ENCODE data around the gene KRT1.

KRT1 gene

GRCh38 chr12:52682938-52683574, 2.8 kb upstream of the KRT1 start:
- peaks cover 52% of the 10 kb centered on the region for H3K27me3 Mint-ChIP-seq
- peaks cover 23% of the 10 kb centered on the region for H3K4me1 Mint-ChIP-seq
- CTCF ChIA-PET = no interaction called here
- no peaks in the 10 kb centered on the region for H3K9me3 Mint-ChIP-seq
- H3K27ac Mint-ChIP-seq = no peak overlapping the region
- H3K4me3 Mint-ChIP-seq = no peak overlapping the region
- no peaks in the 10 kb centered on the region for H3K36me3 Mint-ChIP-seq
- DNase-seq = no peak

DNA sequence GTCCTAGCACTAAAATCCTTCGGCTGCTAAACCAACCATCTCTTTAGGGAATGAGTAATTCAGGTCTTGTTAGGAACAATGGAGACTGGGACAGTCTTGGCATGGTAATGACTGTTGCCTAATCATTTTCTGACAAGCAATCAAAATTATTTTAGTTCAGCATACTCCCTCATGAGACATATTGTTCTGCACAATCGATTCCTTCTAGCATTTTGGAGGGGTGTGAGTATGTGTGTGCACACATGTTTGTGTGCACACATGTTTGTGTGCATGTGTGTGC, 2.1 kb upstream of the KRT1 start:
- peaks cover 49% of the 10 kb centered on the region for H3K27me3 Mint-ChIP-seq
- CTCF ChIA-PET = no interaction called here
- H3K27ac Mint-ChIP-seq = no peak overlapping the region
- no peak for DNase-seq
- no peaks in the 10 kb centered on the region for H3K9me3 Mint-ChIP-seq
- peaks cover 23% of the 10 kb centered on the region for H3K4me1 Mint-ChIP-seq
- H3K4me3 Mint-ChIP-seq = no peak overlapping the region
- H3K36me3 Mint-ChIP-seq = no peaks in the 10 kb centered on the region

DNA sequence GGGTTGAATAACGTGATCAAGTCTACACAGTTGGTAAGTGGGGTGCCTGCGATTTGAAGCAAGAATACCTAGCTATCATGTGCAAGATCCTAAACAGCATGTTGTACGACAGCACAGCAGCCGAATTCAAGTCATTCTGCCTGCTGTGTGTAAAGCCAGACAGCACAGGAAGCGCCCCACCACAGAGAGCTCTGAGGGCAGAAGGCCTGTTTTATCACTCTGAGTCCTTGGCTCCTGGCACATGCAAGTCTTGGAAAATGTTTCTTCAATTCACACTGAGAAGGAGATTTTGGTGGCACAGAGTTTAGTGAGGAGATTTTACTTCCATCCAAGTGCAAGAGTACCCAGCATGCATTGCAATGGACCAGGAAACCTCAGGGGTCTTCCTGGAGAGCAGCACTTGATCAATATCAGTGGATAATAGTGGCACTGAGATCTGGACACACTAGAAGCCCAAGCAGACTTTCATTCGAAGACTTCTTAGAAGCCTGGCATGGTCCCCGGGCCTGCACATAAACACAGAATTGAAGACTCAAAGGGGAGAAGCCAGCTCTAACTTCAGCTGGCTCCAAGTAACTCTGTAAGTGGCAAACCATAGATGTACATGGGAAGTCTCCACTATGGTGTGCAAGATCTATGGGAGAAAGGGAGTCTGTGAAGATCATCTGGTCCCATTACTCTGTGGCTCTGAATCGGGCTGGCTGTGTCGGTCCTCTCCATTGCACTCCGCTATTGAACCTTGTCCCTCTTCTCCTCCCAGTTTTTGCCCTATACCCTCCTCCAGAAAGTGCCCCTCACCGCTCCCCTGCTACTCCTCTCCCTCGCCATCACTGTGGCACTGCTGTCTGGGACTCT, 1.5 kb upstream of the KRT1 start:
- Mint-ChIP-seq H3K36me3 (no peaks in the 10 kb centered on the region), H3K4me1 (peaks cover 23% of the 10 kb centered on the region), H3K9me3 (no peaks in the 10 kb centered on the region), H3K4me3 (no peak overlapping the region), H3K27ac (no peak overlapping the region), H3K27me3 (peaks cover 46% of the 10 kb centered on the region)
- CTCF ChIA-PET = interaction anchor here (1.1 kb wide), 2 partner anchors 100 to 198 kb away, joined by 3 read pairs; no protein-coding TSS in a partner anchor
- DNase-seq = peak; percentile 67

- Mint-ChIP-seq H3K4me3 (no peak overlapping the region), H3K27ac (no peak overlapping the region), H3K36me3 (no peaks in the 10 kb centered on the region), H3K27me3 (peaks cover 40% of the 10 kb centered on the region), H3K4me1 (peaks cover 23% of the 10 kb centered on the region), H3K9me3 (no peaks in the 10 kb centered on the region)
- DNase-seq = no peak
- CTCF ChIA-PET = interaction anchor here (0.9 to 1.2 kb wide), 2 partner anchors 92 to 188 kb away, joined by 3 to 4 read pairs; no protein-coding TSS in a partner anchor
Measured at GRCh38 chr12:52679875-52680274, 332 bp downstream of the KRT1 start.

GRCh38 chr12:52677671-52678070, 2.5 kb downstream of the KRT1 start:
- H3K9me3 Mint-ChIP-seq = no peaks in the 10 kb centered on the region
- no peak overlapping the region for H3K4me3 Mint-ChIP-seq
- no peaks in the 10 kb centered on the region for H3K36me3 Mint-ChIP-seq
- H3K27ac Mint-ChIP-seq = no peak overlapping the region
- CTCF ChIA-PET = no interaction called here
- peaks cover 23% of the 10 kb centered on the region for H3K4me1 Mint-ChIP-seq
- peaks cover 33% of the 10 kb centered on the region for H3K27me3 Mint-ChIP-seq
- no peak for DNase-seq

DNA sequence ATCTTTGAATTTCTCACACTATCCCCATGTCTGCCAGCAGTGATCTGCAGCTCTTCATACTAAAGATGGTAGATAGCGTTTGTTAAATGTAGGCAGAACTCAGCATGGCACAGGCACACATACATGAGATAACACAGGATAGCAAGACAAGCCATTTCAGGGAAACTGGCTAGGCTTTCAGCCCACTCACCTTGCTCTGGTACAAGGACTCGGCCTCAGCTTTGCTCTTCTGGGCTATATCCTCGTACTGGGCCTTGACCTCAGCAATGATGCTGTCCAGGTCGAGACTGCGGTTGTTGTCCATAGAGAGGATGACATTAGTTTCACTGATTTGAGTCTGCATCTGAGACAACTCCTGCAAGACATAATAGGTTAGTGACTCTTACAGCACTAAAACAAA, 3.1 kb downstream of the KRT1 start:
- DNase-seq = no peak
- CTCF ChIA-PET = no interaction called here
- H3K27me3 Mint-ChIP-seq = peaks cover 33% of the 10 kb centered on the region
- H3K9me3 Mint-ChIP-seq = no peaks in the 10 kb centered on the region
- H3K36me3 Mint-ChIP-seq = no peaks in the 10 kb centered on the region
- H3K27ac Mint-ChIP-seq = no peak overlapping the region
- no peak overlapping the region for H3K4me3 Mint-ChIP-seq
- H3K4me1 Mint-ChIP-seq = peaks cover 18% of the 10 kb centered on the region

- Mint-ChIP-seq H3K4me3 (no peak overlapping the region), H3K27me3 (peaks cover 33% of the 10 kb centered on the region), H3K27ac (no peak overlapping the region), H3K4me1 (peaks cover 9% of the 10 kb centered on the region), H3K9me3 (no peaks in the 10 kb centered on the region), H3K36me3 (no peaks in the 10 kb centered on the region)
- DNase-seq = no peak
- CTCF ChIA-PET = no interaction called here
Measured at GRCh38 chr12:52676163-52676562, 4.0 kb downstream of the KRT1 start.

DNA sequence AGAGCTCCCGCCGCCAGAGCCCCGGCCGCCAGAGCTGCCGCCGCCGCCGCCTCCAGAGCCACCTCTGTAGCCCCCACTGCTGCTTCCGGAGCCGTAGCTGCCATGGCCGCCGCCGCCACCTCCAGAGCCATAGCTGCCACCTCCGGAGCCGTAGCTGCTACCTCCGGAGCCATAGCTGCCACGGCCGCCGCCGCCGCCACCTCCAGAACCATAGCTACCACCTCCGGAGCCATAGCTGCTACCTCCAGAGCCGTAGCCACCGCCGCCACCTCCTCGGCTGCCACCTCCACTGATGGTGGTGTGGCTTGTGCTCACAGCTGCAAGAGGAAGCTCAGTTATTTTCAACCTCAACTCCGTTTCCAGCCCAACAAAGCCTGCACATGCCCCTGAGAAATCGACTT, 4.9 kb downstream of the KRT1 start:
- no peaks in the 10 kb centered on the region for H3K9me3 Mint-ChIP-seq
- no peak for DNase-seq
- CTCF ChIA-PET = interaction anchor here (0.5 kb wide), 1 partner anchor 154 kb away, joined by 3 read pairs; no protein-coding TSS in a partner anchor
- H3K27me3 Mint-ChIP-seq = peaks cover 27% of the 10 kb centered on the region
- peaks cover 2% of the 10 kb centered on the region for H3K4me1 Mint-ChIP-seq
- H3K4me3 Mint-ChIP-seq = no peak overlapping the region
- H3K36me3 Mint-ChIP-seq = no peaks in the 10 kb centered on the region
- no peak overlapping the region for H3K27ac Mint-ChIP-seq

- CTCF ChIA-PET = no interaction called here
- H3K4me3 Mint-ChIP-seq = no peak overlapping the region
Measured at GRCh38 chr12:52674433-52674775, 5.8 kb downstream of the KRT1 start.

GRCh38 chr12:52673713-52674432, 6.3 kb downstream of the KRT1 start:
- Mint-ChIP-seq H3K27me3 (peaks cover 24% of the 10 kb centered on the region), H3K4me3 (no peak overlapping the region), H3K27ac (no peak overlapping the region), H3K9me3 (no peaks in the 10 kb centered on the region), H3K36me3 (no peaks in the 10 kb centered on the region), H3K4me1 (no peaks in the 10 kb centered on the region)
- CTCF ChIA-PET = interaction anchor here (1.3 kb wide), 1 partner anchor 90 kb away, joined by 3 read pairs; no protein-coding TSS in a partner anchor
- DNase-seq = no peak

More at GRCh38 chr12:52674433-52674775, 5.8 kb downstream of the KRT1 start:
- no peak for DNase-seq
- Mint-ChIP-seq H3K4me1 (no peaks in the 10 kb centered on the region), H3K27me3 (peaks cover 26% of the 10 kb centered on the region), H3K36me3 (no peaks in the 10 kb centered on the region), H3K27ac (no peak overlapping the region), H3K9me3 (no peaks in the 10 kb centered on the region)

- Mint-ChIP-seq H3K27ac (no peak overlapping the region), H3K4me3 (no peak overlapping the region), H3K36me3 (no peaks in the 10 kb centered on the region), H3K4me1 (no peaks in the 10 kb centered on the region), H3K27me3 (peaks cover 23% of the 10 kb centered on the region), H3K9me3 (no peaks in the 10 kb centered on the region)
- DNase-seq = no peak
- CTCF ChIA-PET = interaction anchor here (1.3 kb wide), 1 partner anchor 89 kb away, joined by 3 read pairs; no protein-coding TSS in a partner anchor
Measured at GRCh38 chr12:52673217-52673616, 7.0 kb downstream of the KRT1 start.

DNA sequence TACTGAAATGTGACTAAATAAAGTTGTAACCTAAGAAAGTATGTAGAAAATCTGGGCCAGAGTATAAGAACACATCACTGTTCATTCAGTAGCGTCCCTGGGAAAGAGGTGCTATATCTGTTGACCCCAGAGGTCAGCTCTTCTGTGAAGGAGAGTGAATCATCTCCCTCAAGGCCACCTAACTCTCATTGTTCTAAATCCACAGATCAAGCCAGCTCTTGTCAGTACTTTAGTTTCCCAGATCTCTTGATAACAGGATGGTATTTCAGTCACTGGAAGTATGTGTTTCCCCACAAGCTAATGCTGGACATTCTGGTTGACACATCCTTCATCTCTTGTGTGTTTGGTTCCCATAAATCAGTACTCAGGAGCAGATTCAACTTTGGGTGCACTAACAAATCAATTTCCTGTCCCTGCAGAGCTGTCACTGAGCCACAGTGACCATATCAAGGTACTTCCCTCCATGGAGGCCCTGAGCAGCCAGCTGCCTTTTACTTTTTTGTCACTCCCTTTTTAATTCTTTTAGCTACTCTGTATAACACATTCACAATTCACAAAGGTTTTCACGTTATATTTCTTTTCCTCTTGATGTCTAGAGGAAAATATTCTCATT, 7.8 kb downstream of the KRT1 start:
- no peaks in the 10 kb centered on the region for H3K36me3 Mint-ChIP-seq
- H3K4me3 Mint-ChIP-seq = no peak overlapping the region
- peaks cover 27% of the 10 kb centered on the region for H3K27me3 Mint-ChIP-seq
- CTCF ChIA-PET = interaction anchor here (0.8 to 1.3 kb wide), 2 partner anchors 89 to 198 kb away, joined by 3 read pairs; no protein-coding TSS in a partner anchor
- H3K4me1 Mint-ChIP-seq = no peaks in the 10 kb centered on the region
- DNase-seq = no peak
- H3K9me3 Mint-ChIP-seq = no peaks in the 10 kb centered on the region
- H3K27ac Mint-ChIP-seq = no peak overlapping the region

DNA sequence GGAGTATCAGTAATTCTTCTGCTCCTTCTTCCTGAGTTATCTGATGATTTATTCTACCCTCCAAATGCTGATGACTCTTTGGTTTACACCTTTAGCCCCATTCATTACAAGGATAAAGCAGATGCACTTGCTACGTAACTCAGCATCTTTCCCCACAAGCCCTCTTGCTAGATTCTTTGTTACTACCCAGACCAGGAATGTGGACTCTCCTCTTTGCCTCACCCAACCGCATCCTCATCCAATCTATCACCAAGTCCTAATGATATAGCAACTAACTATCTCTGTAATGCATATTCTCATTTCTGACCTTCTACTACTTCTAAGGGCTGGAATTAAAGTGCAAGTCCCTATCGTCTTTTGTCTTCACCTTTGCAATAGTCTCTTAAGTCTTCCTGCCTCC, 9.2 kb downstream of the KRT1 start:
- Mint-ChIP-seq H3K36me3 (no peaks in the 10 kb centered on the region), H3K27ac (no peak overlapping the region), H3K4me1 (no peaks in the 10 kb centered on the region), H3K9me3 (no peaks in the 10 kb centered on the region), H3K27me3 (peaks cover 38% of the 10 kb centered on the region), H3K4me3 (no peak overlapping the region)
- CTCF ChIA-PET = no interaction called here
- no peak for DNase-seq

DNA sequence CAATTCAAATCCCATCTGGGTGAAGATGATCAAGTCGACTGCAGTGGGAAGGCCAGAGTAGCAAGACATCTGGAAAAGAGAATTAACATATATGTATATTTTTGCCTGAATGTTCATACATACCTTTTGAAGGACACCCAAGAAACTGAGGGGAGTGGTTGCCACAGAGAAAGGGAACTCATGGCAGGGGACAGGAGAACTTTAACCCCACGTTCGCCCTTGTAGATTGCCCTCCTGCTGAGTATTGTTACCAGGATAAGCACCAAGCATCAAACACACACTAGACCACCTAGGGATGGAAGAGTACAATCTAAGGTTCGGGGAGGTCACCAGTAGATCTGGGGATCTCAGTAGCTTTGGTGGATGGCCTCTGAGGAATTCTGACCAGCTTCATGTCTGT, 9.7 kb downstream of the KRT1 start:
- no peaks in the 10 kb centered on the region for H3K36me3 Mint-ChIP-seq
- H3K4me1 Mint-ChIP-seq = no peaks in the 10 kb centered on the region
- H3K27me3 Mint-ChIP-seq = peaks cover 40% of the 10 kb centered on the region
- H3K27ac Mint-ChIP-seq = no peak overlapping the region
- no peak for DNase-seq
- CTCF ChIA-PET = no interaction called here
- H3K4me3 Mint-ChIP-seq = no peak overlapping the region
- H3K9me3 Mint-ChIP-seq = no peaks in the 10 kb centered on the region

Measured in activated naive CD4-positive, alpha-beta T cell treated with anti-CD3 and anti-CD28 coated beads, Interleukin-2, amount 10 ng/mL, durations not matched to agents 7 days and 5 days (primary cell).